Measurements from ENCODE around the gene CLK1.

GRCh38 chr2:200847939-200848338 lies 16.5 kb downstream of the CLK1 start:
- no peak for TF ChIP-seq TAF1 (IDR thresholded peaks at IDR 0.05; ENCODE audit: low read depth)
- no peak for TF ChIP-seq TEAD4 (IDR thresholded peaks at IDR 0.05)
- TF ChIP-seq CEBPB (IDR thresholded peaks at IDR 0.05): no peak
- no peak for TF ChIP-seq RAD21 (IDR thresholded peaks at IDR 0.05; ENCODE audit: low read depth)
- TF ChIP-seq MAX (IDR thresholded peaks at IDR 0.05): no peak
- no peak for TF ChIP-seq REST (IDR thresholded peaks at IDR 0.05; ENCODE audit: low read depth)
- no peak for TF ChIP-seq CREB1 (IDR thresholded peaks at IDR 0.05; ENCODE audit: low read depth)
- TF ChIP-seq TCF12 (IDR thresholded peaks at IDR 0.05; ENCODE audit: low read depth): no peak
- no peak for TF ChIP-seq EP300 (IDR thresholded peaks at IDR 0.05; ENCODE audit: borderline replicate concordance)

All from Ishikawa (cell line).